ENCODE data around the gene SLC22A2. TPM values are rescaled to one million over a fixed set of nuclear protein-coding genes. Genes with fewer than 3 reads are reported as not detected.

Gene SLC22A2
- total RNA-seq, 2 donors from 2014 or later: not detected

DNA sequence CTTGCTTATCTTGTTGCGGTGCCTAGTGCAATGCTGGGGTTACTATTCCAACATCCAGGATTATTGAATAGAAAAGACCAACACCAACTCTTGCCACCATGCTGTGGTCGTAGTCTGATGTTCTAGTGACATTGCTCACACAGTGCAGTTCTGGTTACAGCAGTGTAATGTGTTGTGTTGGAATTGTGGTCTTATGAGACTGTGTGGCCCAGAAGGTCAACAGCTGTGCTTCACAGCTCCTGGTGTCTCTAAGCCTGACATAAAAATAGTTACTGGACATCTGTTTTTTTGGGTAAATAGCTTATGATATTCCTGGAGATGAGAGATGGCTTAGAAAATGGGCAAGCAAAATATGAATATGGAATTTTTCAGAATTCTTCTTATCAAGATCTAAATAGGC lies 57.6 kb downstream of the SLC22A2 start:
- TF ChIP-seq, protein P1, sequence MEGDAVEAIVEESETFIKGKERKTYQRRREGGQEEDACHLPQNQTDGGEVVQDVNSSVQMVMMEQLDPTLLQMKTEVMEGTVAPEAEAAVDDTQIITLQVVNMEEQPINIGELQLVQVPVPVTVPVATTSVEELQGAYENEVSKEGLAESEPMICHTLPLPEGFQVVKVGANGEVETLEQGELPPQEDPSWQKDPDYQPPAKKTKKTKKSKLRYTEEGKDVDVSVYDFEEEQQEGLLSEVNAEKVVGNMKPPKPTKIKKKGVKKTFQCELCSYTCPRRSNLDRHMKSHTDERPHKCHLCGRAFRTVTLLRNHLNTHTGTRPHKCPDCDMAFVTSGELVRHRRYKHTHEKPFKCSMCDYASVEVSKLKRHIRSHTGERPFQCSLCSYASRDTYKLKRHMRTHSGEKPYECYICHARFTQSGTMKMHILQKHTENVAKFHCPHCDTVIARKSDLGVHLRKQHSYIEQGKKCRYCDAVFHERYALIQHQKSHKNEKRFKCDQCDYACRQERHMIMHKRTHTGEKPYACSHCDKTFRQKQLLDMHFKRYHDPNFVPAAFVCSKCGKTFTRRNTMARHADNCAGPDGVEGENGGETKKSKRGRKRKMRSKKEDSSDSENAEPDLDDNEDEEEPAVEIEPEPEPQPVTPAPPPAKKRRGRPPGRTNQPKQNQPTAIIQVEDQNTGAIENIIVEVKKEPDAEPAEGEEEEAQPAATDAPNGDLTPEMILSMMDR (IDR thresholded peaks at IDR 0.05): no peak
- no peak overlapping the region for H3K27ac ChIP-seq

DNA sequence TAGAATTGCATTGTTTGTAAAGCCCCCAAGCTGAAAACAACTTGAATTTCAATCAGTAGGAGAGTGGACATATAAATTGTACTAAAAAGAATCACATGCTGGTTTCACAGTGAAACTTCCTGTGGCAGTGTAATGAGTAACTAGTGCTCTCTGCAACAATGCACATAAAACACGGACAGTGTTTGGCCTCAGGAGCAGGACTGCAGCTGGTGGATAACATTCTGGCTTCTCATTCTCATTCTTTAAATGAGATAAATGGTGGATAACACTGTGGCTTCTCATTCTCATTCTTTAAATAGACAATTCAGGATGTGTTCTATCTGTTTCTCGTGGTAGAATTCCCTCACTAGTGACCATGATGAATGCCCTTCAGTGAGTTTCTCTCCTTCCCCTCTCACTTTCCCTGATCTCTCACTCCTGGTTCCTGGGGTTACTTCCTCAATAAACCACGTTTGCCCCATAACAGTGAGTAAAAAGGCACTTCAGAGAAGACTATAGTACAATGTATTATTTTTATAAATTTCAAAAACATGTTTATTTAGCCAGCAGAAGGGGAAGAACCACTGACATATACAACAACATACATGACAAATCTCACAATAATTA lies 59.9 kb downstream of the SLC22A2 start:
- Histone ChIP-seq H3K27me3 (no peaks in the 10 kb centered on the region), H3K4me1 (no peaks in the 10 kb centered on the region), H3K36me3 (no peaks in the 10 kb centered on the region), H3K9me3 (peaks cover 0 to 21% of the 10 kb centered on the region in 2 donors), H3K27ac (no peak overlapping the region), H3K4me3 (no peak overlapping the region)
- TF ChIP-seq, protein P1 (IDR thresholded peaks at IDR 0.05): no peak
- no peak for DNase-seq (ENCODE audit: low spot score)

More for the DNA sequence above, 57.6 kb downstream of the SLC22A2 start:
- Histone ChIP-seq H3K36me3 (no peaks in the 10 kb centered on the region), H3K4me1 (no peaks in the 10 kb centered on the region), H3K4me3 (no peak overlapping the region), H3K27me3 (no peaks in the 10 kb centered on the region), H3K9me3 (no peaks in the 10 kb centered on the region)
- no peak for DNase-seq (ENCODE audit: low spot score)

DNA sequence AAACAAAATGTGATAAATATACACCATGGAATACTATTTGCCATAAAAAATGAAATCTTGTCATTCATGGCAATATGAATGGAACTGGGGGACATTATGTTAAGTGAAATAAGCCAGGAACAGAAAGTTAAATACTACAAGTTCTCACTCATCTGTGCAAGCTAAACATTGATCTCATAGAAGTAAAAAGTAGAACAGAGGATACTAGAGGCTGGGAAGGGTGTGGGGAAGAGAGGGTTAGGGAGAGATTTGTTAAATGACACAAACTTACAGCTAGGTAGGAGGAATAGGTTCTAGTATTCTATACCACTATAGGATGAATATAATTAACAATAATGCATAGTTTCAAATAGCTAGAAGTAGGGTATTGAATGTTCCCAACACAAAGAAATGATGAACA lies 61.0 kb downstream of the SLC22A2 start:
- no peak for DNase-seq (ENCODE audit: low spot score)
- no peak overlapping the region for H3K4me3 ChIP-seq
- peaks cover 0 to 32% of the 10 kb centered on the region in 2 donors for H3K9me3 ChIP-seq
- no peaks in the 10 kb centered on the region for H3K27me3 ChIP-seq
- no peaks in the 10 kb centered on the region for H3K4me1 ChIP-seq
- TF ChIP-seq, protein P1 (IDR thresholded peaks at IDR 0.05): no peak
- no peaks in the 10 kb centered on the region for H3K36me3 ChIP-seq
- H3K27ac ChIP-seq: no peak overlapping the region

DNA sequence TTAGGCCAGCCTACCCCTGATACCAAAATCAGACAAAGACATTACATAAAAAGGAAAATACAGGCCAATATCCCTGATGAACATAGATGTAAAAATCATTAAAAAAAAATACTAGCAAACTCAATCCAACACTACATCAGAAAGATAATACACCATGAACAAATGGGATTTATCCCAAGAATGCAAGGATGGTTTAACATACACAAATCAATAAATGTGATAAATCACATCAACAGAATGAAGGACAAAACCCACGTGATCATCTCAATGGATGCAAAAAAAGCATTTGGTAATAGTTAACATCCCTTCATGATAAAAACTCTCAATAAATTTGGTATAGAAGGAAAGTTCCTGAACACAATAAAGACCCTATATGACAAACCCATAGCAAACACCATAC lies 63.8 kb downstream of the SLC22A2 start:
- Histone ChIP-seq H3K4me1 (no peaks in the 10 kb centered on the region), H3K9me3 (peaks cover 0 to 36% of the 10 kb centered on the region in 2 donors), H3K27me3 (no peaks in the 10 kb centered on the region)

DNA sequence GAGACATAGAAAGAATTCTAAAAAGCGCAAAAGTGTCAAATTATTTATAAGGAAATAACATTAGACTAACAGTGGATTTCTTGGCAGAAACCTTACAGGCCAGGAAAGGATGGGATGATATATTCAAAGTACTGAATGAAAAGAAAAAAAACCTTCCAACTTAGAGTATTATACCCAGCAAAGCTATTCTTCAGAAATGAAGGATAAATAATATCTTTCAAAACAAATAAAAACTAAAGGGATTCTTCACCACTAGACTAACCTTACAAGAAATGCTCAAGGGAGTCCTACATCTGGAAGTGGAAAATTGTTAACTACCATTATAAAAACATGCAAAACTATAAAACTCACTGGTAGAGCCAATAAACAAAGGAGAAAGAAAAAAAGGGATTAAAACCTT lies 65.8 kb downstream of the SLC22A2 start:
- no peak overlapping the region for H3K27ac ChIP-seq
- DNase-seq (ENCODE audit: low spot score): no peak
- no peaks in the 10 kb centered on the region for H3K36me3 ChIP-seq
- no peaks in the 10 kb centered on the region for H3K27me3 ChIP-seq
- peaks cover 0 to 36% of the 10 kb centered on the region in 2 donors for H3K9me3 ChIP-seq
- no peak overlapping the region for H3K4me3 ChIP-seq
- H3K4me1 ChIP-seq: no peaks in the 10 kb centered on the region
- TF ChIP-seq, protein P1 (IDR thresholded peaks at IDR 0.05): no peak

More for the DNA sequence above, 63.8 kb downstream of the SLC22A2 start:
- no peak overlapping the region for H3K4me3 ChIP-seq
- no peak overlapping the region for H3K27ac ChIP-seq
- TF ChIP-seq, protein P1 (IDR thresholded peaks at IDR 0.05): no peak
- H3K36me3 ChIP-seq: no peaks in the 10 kb centered on the region
- DNase-seq (ENCODE audit: low spot score): no peak

DNA sequence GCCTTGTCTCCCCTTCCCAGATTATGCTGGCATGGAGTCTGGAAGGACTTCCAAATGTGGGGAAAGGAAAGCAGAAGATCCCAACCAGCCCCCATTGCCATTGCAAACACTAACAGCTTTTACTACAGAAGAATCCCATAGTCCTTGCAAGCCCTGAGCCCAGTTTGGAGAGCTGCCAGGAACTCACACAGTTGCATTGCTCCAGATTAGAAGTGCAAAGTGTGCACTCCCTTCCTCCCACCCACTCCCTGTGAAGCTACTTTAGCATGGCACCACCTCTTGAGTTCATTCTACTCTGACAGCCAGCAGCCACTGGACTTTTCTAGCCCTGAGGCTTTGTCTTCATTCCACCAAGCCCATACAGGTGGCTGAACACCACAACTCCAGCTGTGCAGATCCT lies 67.6 kb downstream of the SLC22A2 start:
- TF ChIP-seq, protein P1 (IDR thresholded peaks at IDR 0.05): no peak
- no peaks in the 10 kb centered on the region for H3K27me3 ChIP-seq
- H3K4me3 ChIP-seq: no peak overlapping the region
- peaks cover 0 to 36% of the 10 kb centered on the region in 2 donors for H3K9me3 ChIP-seq
- H3K36me3 ChIP-seq: no peaks in the 10 kb centered on the region
- H3K27ac ChIP-seq: no peak overlapping the region
- H3K4me1 ChIP-seq: no peaks in the 10 kb centered on the region
- DNase-seq (ENCODE audit: low spot score): no peak

Data from right atrium auricular region (tissue), 2 donors.